Mononuclear cell (primary cell): ENCODE measurements around the gene SPTB. TPM values are rescaled to one million over a fixed set of nuclear protein-coding genes. Genes with fewer than 3 reads are reported as not detected.
"Not testable (repeated sequence)": the region's sequence is repeated elsewhere in the genome, so short reads cannot be mapped to it uniquely, and the experiment has no call there.

Experiments
- H3K27me3 ChIP-seq: 2 replicates; pipeline ENCODE4 v1.6.0; 2011; ENCODE audit warnings: low read length, control low read depth; ENCODE audit not compliant: insufficient read depth
- H3K4me1 ChIP-seq: 2 replicates; pipeline ENCODE4 v1.5.1; 2011; ENCODE audit warnings: mild to moderate bottlenecking, low read length, control low read depth; ENCODE audit not compliant: insufficient read depth
- H3K4me3 ChIP-seq: 2 replicates; pipeline ENCODE4 v1.5.1; 2011; ENCODE audit warnings: mild to moderate bottlenecking, low read length, moderate library complexity
- H3K9me3 ChIP-seq: 2 replicates; pipeline ENCODE4 v1.5.1; 2011; ENCODE audit warnings: low read depth, mild to moderate bottlenecking, control low read depth, low read length
- total RNA-seq: library from RNA; depleted of rRNA; stranded (reverse); fragments of >200 nt; gene quantifications from one replicate; pipeline ENCODE4 v1.2.3, GENCODE V29; 2012

SPTB gene
- 1.5 TPM for total RNA-seq

DNA sequence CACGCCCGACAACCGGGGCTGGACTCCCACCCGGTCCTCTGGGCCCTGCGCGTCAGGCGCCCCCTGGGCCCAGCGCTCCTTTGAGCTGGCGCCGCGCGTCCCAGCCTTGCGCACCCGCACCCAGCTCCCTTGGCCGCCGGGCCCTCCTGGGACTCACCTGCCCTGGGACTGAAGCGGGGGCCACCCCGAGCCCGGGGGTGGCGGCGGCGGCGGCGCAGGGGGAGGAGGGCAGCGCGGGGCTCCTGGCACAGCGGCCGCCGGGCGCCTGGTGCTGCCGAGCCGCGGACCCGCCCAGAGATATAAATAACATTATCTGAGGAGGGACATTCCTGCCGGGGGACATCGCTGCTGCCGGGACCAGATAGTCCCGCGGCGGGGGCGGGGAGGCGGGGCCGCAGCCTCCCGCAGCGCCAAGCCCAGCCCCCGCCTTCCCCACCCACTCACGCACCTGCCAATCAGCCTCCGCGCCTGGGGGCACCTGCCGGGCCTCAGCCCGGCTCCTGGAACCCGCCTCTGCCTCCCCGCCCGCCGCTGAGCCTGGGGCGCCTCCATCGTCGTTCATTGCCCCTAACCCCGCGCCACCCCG is at the start of gene SPTB:
Gene SPTB (minus strand): TSS at position 273 of the 586 bp plus-strand sequence. CDS start 56,813 bp downstream, outside the sequence.
- Histone ChIP-seq H3K4me1 (peaks cover 9% of the 10 kb centered on the region), H3K27me3 (peaks cover 65% of the 10 kb centered on the region), H3K4me3 (peak within 1 kb of the TSS; percentile 31), H3K9me3 (no peaks in the 10 kb centered on the region)

DNA sequence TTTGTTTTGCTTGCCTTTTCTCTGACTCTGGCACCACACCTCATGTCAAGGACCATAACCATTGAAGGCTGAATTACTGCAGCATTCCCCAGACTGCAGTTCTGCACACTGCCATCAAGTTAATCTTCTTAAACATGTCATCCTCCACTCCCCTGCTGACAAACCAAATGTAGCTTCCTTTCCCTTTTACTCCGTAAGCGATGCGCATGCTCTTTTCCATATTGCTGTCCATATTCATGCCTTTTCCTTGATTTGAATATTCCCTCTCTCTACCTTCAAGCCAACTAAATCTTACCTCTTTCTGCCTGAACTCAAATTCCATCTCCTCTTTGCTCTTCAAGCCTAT is 49.3 kb upstream of the SPTB start:
- Histone ChIP-seq H3K27me3 (no peaks in the 10 kb centered on the region), H3K9me3 (no peaks in the 10 kb centered on the region), H3K4me3 (no peak overlapping the region), H3K4me1 (peaks cover 25% of the 10 kb centered on the region)

DNA sequence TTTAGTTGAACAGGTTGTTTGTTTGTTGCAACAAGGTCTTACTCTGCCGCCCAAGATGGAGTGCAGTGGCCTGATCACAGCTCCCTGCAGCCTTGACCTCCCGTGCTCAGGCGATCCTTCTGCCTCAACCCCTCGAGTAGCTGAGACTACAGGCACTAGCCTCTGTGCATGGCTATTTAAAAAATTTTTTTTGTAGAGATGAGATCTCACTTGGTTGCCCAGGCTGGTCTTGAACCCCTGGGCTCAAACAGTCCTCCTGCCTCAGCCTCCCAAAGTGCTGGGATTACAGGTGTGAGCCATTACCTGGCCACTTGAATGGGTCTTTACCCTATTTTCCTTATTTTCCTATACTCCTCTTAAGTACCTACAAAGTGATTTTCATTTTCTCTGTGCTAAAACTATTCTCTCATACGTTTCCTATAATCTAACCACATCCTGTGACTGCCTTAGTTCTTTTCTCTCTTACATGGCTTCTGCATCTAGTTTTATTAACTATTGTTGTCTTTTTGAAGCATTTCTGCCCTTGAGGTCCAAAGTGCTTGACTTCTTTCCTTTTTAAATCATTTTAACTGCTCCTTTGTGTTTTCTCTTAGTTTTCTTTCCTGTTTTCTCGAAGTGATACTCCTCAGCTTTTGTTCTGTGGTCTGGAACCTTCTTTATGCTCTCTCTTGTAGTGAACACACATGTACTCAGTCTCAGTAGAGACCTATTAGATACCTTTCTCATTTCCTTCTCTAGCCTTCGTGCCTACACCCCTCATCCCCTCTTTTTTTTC is 48.7 kb upstream of the SPTB start:
- H3K9me3 ChIP-seq, result no peaks in the 10 kb centered on the region
- H3K27me3 ChIP-seq, result no peaks in the 10 kb centered on the region
- H3K4me3 ChIP-seq, result no peak overlapping the region
- H3K4me1 ChIP-seq, result peaks cover 25% of the 10 kb centered on the region

DNA sequence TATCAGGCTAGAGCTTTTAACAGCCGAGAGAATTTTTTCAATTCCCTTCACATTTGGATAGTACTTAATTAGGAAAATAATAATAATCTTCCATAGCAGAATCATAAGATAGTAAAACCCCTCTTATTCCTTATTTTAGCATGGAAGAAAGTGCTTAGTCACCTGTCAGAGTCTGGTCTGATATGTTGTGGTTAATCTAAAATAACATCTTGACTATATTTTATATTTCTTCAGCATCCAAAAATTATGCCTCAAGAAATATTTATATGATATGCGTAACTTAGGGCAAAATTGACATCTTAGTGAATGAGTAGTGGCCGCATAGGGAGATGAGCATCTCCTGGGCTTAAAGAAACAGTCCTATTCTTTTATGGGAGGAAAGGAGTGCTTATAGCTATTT is 47.3 kb upstream of the SPTB start:
- Histone ChIP-seq H3K4me3 (no peak overlapping the region), H3K27me3 (no peaks in the 10 kb centered on the region), H3K9me3 (no peaks in the 10 kb centered on the region), H3K4me1 (peaks cover 25% of the 10 kb centered on the region)

DNA sequence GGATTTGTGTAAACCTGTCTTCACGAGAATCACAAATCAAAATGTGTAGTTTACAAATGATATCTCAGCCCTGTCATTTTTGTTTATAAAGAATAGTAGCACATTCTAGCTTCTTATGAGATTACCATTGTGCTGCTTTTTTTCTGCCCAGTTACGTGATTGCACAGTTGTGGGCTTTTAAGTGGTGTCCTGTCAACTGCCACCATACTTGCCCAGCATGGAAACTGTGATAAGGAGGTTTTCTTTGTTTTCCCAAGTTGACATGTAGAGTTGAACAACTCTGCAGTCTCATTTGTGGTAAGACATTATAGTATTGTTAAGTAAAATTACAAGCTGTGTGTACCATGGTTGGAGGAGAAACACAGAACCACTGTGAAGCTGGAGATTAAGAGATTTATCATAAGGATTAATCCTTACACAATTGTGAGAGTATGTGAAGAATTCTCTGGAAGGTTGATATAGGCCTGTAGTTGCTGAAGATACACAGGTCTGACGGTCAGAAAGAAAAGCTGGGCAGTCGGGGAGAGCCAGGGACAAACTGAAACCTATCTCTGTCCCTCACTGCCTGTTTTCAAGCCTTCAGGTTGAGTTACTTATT is 46.8 kb upstream of the SPTB start:
- peaks cover 25% of the 10 kb centered on the region for H3K4me1 ChIP-seq
- H3K9me3 ChIP-seq, result no peaks in the 10 kb centered on the region
- no peaks in the 10 kb centered on the region for H3K27me3 ChIP-seq
- no peak overlapping the region for H3K4me3 ChIP-seq

DNA sequence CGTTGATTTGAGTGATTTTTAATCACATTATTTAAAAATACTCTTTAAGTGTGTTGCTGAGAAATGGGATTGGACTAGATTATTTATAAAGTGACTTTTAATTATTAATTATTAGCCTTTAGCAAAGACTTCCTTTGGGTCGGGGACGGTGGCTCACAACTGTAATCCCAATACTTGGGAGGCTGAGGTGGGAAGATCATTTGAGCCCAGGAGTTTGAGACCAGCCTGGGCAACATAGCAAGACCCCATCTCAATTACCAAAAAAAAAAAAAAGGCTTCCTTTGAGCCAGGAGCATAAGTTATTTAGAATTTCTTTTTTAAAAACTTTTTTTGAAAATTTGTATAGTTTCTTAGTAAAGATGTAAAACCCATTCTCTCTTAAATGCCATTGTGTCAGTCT is 43.3 kb upstream of the SPTB start:
- Histone ChIP-seq H3K9me3 (no peaks in the 10 kb centered on the region), H3K27me3 (no peaks in the 10 kb centered on the region), H3K4me1 (peaks cover 18% of the 10 kb centered on the region), H3K4me3 (no peak overlapping the region)

DNA sequence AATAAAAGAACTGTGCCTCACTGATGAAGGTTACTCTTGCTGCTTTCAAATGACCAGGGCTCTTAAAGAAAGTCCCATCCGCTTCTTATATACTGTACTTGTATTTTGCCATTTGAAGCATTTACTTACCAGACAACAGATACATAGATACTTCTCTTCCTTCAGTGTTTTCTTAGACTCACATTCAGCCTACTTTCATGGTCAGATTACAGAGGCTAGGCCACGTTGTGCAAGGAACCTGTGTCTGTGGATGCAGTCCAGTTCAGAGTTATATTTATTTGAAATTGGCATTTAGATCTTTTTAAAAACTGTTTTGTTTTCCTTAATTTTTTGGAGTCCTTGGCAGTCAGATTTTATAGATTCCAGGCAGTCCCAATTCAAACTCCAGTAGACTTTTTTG is 40.8 kb upstream of the SPTB start:
- Histone ChIP-seq H3K4me3 (no peak overlapping the region), H3K9me3 (no peaks in the 10 kb centered on the region), H3K27me3 (no peaks in the 10 kb centered on the region), H3K4me1 (peaks cover 30% of the 10 kb centered on the region)

DNA sequence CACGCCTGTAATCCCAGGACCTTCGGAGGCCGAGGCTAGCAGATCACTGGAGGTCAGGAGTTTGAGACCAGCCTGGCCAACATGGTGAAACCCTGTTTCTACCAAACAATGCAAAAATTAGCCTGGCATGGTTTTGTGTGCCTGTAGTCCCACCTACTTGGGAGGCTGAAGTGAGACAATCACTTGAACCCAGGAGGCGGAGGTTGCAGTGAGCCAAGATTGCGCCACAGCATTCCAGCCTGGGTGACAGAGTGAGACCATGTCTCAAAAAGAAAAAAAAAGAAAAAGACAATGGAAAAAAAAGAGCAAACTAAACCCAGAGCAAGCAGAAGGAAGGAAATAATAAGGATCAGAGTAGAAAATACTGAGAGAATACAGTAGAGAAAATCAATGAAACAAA is 39.9 kb upstream of the SPTB start:
- no peaks in the 10 kb centered on the region for H3K9me3 ChIP-seq
- no peak overlapping the region for H3K4me3 ChIP-seq
- H3K27me3 ChIP-seq, result no peaks in the 10 kb centered on the region
- peaks cover 36% of the 10 kb centered on the region for H3K4me1 ChIP-seq

DNA sequence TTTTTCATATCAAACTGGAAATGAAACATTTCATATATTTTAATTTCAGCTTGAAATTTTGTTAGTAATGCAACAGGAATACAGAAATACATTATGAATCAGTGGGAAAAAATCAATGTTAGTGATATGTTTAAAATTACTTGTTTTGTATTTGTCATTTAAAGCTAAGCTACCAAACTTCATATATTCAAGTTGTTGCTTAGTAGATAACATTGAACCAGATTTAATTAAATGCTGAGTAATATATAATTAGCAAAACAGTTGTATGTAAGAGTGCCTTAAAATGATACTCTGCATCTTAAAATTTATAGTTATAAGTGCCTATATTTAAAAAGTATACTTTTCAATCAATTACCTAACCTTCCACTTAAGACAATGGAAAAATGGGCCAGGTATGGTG is 39.5 kb upstream of the SPTB start:
- H3K4me1 ChIP-seq, result peaks cover 36% of the 10 kb centered on the region
- no peak overlapping the region for H3K4me3 ChIP-seq
- no peaks in the 10 kb centered on the region for H3K27me3 ChIP-seq
- H3K9me3 ChIP-seq, result no peaks in the 10 kb centered on the region

DNA sequence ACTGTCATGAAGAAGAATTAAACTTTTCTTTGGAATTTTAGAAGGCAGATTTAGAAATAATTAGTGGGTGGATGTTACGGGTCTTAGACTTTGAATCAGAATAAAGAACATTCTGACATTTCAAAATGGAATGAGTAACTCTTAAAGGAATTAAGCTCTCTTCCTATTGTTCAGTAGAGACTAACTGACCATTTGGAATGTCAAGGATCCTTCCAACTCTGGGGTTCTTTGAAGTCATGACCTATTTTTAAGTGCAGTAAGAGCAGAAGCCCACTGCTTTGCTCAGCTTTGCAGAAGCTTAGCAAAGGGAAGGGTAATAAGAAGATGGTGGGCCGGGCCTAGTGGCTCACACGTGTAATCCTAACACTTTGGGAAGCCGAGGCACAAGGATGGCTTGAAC is 38.5 kb upstream of the SPTB start:
- Histone ChIP-seq H3K27me3 (no peaks in the 10 kb centered on the region), H3K4me3 (no peak overlapping the region), H3K4me1 (peaks cover 40% of the 10 kb centered on the region), H3K9me3 (no peaks in the 10 kb centered on the region)

DNA sequence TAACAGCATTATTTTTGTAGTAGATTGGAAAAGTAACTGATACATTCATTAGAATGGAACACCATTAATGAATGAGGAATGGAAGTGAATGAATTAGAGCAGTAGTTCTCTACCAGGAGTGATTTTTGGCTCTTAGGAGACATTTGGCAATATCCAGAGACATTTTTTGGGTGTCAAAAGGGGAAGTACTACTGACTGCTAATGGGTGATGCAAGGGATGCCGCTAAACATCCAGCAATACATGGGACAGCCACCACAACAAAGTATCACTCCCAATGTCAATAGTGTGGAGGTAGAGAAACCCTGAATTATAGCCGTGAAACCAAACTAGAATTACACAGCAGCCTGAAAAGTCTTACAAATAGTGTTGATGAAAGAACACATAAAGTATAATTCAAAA is 36.1 kb upstream of the SPTB start:
- H3K4me1 ChIP-seq, result peaks cover 40% of the 10 kb centered on the region
- H3K4me3 ChIP-seq, result no peak overlapping the region
- H3K9me3 ChIP-seq, result no peaks in the 10 kb centered on the region
- H3K27me3 ChIP-seq, result no peaks in the 10 kb centered on the region

DNA sequence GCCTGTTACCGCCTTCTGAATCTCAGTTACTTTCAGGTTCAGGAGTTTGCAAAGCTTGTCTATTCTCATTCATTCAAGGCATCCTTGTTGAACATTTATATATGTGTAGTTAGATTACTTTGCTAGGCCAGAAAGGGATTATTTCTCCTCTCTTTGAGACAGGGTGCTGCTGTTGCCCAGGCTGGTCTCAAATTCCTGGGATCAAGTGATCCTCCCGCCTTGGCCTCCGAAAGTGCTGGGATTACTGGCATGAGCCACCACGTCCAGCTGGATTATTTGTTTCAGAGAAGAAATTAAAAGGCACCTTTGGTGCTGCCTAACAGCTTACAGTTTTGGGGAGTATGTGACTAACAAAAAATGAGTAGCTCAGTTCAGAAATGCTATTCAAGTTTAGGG is 35.3 kb upstream of the SPTB start:
- Histone ChIP-seq H3K9me3 (no peaks in the 10 kb centered on the region), H3K27me3 (peaks cover under 1% of the 10 kb centered on the region), H3K4me3 (peak overlapping the region; percentile 99), H3K4me1 (peaks cover 40% of the 10 kb centered on the region)

DNA sequence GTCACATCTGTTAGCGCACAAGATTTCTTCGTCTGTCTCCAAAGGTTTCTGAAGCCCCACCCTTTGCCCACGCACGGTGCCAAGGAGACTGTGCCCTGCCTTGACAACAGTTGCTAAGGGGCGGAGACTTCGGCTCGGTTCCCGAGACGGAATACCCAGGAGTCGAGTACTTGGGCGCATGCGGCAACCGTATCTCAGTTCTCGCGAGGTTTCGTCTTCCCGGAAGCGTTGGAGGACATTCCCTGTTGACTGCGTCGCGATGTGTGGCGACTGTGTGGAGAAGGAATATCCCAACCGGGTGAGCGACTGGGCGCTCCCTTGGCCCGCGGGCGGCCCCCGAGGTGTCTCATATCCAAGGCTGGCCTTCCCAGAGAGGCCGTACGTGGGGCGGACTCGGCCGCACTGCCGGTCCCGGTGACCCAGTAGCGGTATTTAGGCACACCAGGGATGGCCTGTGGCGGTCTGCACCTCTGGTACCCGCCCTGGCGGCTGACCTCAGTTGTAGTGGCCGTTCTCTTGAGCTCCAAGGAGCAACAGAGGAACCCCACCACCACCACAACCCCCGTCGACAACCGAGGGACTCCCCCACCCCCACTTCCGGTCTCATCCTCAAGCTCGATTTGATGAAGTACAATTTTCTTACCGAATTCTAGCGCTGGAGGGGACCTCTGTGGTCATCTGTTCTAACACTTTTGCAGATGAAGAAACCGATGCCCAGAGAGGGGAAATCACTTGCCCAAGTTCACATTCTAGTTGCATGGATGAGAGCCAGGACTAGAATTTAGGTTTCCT is 34.7 kb upstream of the SPTB start, which contains the start of gene CHURC1:
Gene CHURC1 (plus strand): TSS at position 219 of the 792 bp plus-strand sequence. CDS start 41 bp downstream, at position 260.
- Histone ChIP-seq H3K4me3 (peak within 1 kb of the TSS; percentile 99), H3K4me1 (peaks cover 37% of the 10 kb centered on the region), H3K9me3 (no peaks in the 10 kb centered on the region), H3K27me3 (peaks cover 2% of the 10 kb centered on the region)

DNA sequence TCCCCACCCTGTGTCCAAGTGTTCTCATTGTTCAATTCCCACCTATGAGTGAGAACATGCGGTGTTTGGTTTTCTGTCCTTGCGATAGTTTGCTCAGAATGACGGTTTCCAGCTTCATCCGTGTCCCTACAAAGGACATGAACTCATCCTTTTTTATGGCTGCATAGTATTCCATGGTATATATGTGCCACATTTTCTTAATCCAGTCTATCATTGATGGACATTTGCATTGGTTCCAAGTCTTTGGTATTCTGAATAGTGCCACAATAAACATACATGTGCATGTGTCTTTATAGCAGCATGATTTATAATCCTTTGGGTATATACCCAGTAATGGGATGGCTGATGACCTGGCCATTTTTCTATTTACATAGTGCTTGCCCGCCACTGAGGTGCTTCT is 33.8 kb upstream of the SPTB start:
- peaks cover 33% of the 10 kb centered on the region for H3K4me1 ChIP-seq
- H3K4me3 ChIP-seq, H3K27me3 ChIP-seq, H3K9me3 ChIP-seq: not testable (repeated sequence)

DNA sequence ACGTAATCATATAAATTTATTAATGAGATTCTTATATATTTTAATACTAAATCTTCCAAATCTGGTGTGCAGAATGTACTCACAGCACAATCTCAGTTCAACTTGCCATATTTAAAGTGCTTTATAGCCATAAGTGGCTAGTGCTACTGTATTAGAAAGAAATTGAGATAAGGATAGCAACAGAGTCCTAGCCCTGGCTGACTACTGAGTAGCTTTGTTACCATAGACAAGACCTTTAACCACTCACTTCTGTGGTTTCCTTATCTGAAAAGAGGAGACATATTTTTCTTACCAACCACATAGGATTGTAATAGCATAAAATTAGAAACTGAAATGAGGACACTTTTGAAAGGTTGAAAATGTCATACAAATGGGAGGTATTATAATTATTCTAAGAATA is 32.6 kb upstream of the SPTB start:
- H3K9me3 ChIP-seq, result no peaks in the 10 kb centered on the region
- no peak overlapping the region for H3K4me3 ChIP-seq
- peaks cover 26% of the 10 kb centered on the region for H3K4me1 ChIP-seq
- peaks cover 4% of the 10 kb centered on the region for H3K27me3 ChIP-seq
